ENCODE results near the gene COPS4. TPM values are rescaled to one million over a fixed set of nuclear protein-coding genes. Genes with fewer than 3 reads are reported as not detected.
A peak's percentile ranks its signal among the peaks of the same experiment; 100 is the strongest.

Gene COPS4
- total RNA-seq, 4 donors from 2014 or later = 35.3 to 69.9 (median 50.4) TPM

DNA sequence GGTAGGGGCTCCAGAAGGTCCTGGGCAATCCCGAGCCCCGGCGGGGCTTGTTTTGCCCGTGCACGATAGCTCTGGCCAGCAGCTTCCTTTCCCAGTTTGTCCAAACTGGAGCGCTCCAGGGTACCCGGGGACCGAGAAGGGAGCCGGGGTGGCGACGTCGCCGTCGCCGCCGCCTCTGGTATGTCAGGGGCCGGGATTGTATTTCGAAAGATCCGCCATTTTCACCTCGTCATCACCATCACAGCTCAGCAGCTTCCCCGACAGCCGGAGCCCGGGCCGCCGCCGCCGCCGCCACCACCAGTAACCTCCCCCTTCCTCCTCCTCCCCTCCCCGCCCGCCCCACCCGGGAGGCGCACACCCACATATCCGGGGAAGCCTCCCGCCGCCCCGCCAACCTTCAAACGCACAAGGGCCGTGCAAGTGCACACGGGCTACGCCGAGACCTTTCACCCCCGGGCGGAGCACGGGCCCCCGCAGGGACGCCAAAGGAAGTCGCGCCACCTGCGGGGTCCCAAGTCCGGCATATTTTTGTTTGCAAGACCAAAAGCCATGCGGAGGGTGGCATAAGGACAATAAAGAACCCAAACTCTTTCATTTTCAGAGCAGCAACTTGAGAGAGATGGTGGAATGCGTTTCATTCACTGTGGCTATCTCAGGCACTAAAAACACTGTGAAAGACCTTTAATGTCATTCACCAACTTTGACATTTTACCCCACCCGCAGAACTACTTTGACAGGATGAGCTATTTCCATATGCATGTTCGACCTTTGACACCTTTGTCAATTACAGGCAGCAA lies 24.3 kb upstream of the COPS4 start, which contains the start of gene LIN54:
LIN54 (minus strand) TSS at position 302 of the 797 bp plus-strand sequence. CDS start 25,979 bp downstream, outside the sequence.
- Histone ChIP-seq H3K27me3 (no peaks in the 10 kb centered on the region), H3K27ac (peak within 1 kb of the TSS; percentile 75 to 93 (median 87)), H3K4me1 (peaks cover 8 to 28% of the 10 kb centered on the region in 2 donors), H3K4me3 (replicated peaks in 1 of 3) (peak within 1 kb of the TSS; percentile 47 to 83 (median 79)), H3K36me3 (no peaks in the 10 kb centered on the region), H3K9me3 (no peaks in the 10 kb centered on the region)
- TF ChIP-seq, protein P1, sequence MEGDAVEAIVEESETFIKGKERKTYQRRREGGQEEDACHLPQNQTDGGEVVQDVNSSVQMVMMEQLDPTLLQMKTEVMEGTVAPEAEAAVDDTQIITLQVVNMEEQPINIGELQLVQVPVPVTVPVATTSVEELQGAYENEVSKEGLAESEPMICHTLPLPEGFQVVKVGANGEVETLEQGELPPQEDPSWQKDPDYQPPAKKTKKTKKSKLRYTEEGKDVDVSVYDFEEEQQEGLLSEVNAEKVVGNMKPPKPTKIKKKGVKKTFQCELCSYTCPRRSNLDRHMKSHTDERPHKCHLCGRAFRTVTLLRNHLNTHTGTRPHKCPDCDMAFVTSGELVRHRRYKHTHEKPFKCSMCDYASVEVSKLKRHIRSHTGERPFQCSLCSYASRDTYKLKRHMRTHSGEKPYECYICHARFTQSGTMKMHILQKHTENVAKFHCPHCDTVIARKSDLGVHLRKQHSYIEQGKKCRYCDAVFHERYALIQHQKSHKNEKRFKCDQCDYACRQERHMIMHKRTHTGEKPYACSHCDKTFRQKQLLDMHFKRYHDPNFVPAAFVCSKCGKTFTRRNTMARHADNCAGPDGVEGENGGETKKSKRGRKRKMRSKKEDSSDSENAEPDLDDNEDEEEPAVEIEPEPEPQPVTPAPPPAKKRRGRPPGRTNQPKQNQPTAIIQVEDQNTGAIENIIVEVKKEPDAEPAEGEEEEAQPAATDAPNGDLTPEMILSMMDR (IDR thresholded peaks at IDR 0.05) = no peak
- peak in 1 of 2 donors; percentile 36 for TF ChIP-seq POLR2A (IDR thresholded peaks at IDR 0.05)
- WGBS, 2 donors = 0 to 3% methylated on average over 8 to 28 of the region's 54 CpGs
- DNase-seq = peak; percentile 76 to 81
- intact Hi-C loops (cut with DNase I) = loop anchor here (2.0 to 10.0 kb wide), 4 partner anchors 24 to 726 kb away; partner anchors contain the start of genes COPS4, ENOPH1, HNRNPDL and SEC31A

DNA sequence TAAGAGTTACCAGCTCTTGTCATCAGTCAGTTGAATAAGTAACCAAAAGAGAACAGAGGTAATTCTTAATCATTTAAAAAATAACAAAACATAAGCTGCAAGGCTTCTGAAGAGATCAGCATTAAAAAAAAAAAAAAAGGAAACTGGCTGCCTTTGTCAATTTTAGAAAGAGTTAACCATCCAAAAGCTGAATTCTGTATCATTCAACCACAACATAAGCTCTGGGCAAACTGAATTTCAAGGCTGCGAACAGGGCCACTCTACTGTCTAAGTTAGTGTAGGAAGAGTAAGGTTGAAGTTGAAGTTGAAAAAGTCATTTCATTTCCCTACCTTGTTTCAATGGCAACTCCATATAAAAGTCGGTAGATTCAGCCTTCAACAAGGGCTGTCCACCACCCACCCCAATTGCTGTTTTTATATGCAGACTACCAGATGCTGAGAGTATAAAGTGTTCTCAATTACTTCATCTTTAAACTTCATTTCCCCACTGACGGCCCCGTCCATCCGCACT lies 23.2 kb upstream of the COPS4 start:
- no peak for DNase-seq
- WGBS, 2 donors = 3 to 6% methylated on average over 5 of the region's 5 CpGs
- TF ChIP-seq POLR2A (IDR thresholded peaks at IDR 0.05) = no peak
- TF ChIP-seq, protein P1 (IDR thresholded peaks at IDR 0.05) = no peak
- Histone ChIP-seq H3K27me3 (no peaks in the 10 kb centered on the region), H3K27ac (peak overlapping the region; percentile 10 to 89 (median 78)), H3K9me3 (no peaks in the 10 kb centered on the region), H3K36me3 (no peaks in the 10 kb centered on the region), H3K4me3 (replicated peaks in 1 of 3) (peak overlapping the region; percentile 81 to 91 (median 85)), H3K4me1 (peaks cover 8 to 28% of the 10 kb centered on the region in 2 donors)
- intact Hi-C loops (cut with DNase I) = loop anchor here (2.0 to 10.0 kb wide), 4 partner anchors 23 to 727 kb away; partner anchors contain the start of genes COPS4, ENOPH1, HNRNPDL and SEC31A

DNA sequence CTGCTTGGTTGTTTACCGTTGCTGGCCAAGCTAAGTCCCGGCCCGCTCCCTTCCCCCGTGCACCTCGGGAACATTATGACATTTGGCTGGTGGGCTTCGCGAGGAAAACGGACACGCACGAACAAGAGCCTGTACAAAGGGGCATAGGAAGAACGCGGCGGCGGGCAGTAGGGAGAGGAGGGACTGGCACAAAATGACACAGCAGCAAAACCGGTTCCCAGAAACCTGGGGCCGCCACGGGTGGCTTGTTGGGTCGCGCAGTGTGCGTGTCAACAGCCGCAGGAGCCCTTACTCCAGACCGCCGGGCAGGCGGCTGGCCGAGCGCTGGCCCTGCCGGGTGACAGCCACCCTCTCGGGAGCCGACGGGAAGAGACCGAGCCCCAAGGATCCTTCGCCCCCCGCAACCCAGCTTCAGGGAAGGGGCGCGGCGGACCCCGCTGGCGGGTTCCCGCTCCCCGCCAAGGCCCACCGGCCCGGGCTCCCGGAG lies 22.7 kb upstream of the COPS4 start:
- Histone ChIP-seq H3K4me3 (replicated peaks in 1 of 3) (peak overlapping the region; percentile 81 to 91 (median 85)), H3K27ac (peak overlapping the region; percentile 10 to 89 (median 78)), H3K4me1 (peaks cover 8 to 28% of the 10 kb centered on the region in 2 donors), H3K36me3 (no peaks in the 10 kb centered on the region), H3K27me3 (no peaks in the 10 kb centered on the region), H3K9me3 (no peaks in the 10 kb centered on the region)
- DNase-seq = peak; percentile 62 to 70
- WGBS, 2 donors = 0% methylated on average over 14 to 23 of the region's 43 CpGs
- intact Hi-C loops (cut with DNase I) = loop anchor here (5.0 to 10.0 kb wide), 3 partner anchors 120 to 727 kb away; partner anchors contain the start of genes ENOPH1, HNRNPDL and SEC31A
- TF ChIP-seq, protein P1 (IDR thresholded peaks at IDR 0.05) = no peak
- no peak for TF ChIP-seq POLR2A (IDR thresholded peaks at IDR 0.05)

DNA sequence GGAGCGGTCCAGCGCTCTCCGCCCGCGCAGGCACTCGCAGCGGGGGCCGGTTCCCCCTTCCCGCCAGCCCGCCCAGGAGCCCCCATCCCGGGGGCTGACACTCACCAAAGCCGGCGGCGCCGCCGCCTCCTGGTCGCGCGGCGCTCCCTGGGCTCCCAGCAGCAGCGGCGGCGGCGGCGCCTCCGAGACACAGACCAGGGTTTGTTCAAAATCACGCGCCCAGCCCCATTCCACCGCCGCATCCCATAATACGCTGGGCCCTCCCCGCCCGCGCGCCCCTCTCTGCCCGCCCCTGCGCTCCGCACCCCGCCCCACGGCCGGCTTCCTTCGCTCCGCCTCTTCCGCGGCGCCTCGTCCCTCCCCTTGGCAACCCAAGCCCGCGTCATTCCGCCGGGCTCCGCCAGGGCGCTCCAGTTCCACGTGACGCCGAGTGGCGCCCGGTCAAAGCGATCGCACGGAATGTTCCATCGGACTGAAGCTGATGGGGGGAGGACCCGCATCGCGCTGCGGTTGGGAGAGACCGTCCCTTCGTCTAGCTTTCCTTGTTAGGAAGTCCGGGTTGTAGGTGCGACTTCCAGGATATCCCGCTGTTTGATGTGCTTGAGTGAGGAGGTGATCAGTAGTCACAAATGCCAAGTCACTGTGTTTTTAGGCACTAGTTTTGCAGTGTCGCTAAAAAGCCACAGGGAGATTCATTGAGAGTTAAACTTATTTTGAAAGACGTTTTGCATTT lies 22.1 kb upstream of the COPS4 start:
- WGBS, 2 donors = 0 to 1% methylated on average over 12 to 23 of the region's 73 CpGs
- Histone ChIP-seq H3K9me3 (no peaks in the 10 kb centered on the region), H3K36me3 (no peaks in the 10 kb centered on the region), H3K4me1 (peaks cover 8 to 28% of the 10 kb centered on the region in 2 donors), H3K4me3 (replicated peaks in 1 of 3) (peak overlapping the region; percentile 81 to 91 (median 85)), H3K27me3 (no peaks in the 10 kb centered on the region), H3K27ac (peak overlapping the region; percentile 57 to 89 (median 78))
- intact Hi-C loops (cut with DNase I) = loop anchor here (5.0 to 10.0 kb wide), 3 partner anchors 121 to 728 kb away; partner anchors contain the start of genes ENOPH1, HNRNPDL and SEC31A
- peak in 1 of 2 donors; percentile 80 for TF ChIP-seq POLR2A (IDR thresholded peaks at IDR 0.05)
- TF ChIP-seq, protein P1 (IDR thresholded peaks at IDR 0.05) = peak in 5 of 6 experiments; percentile 23 to 69 (median 55)
- DNase-seq = peak; percentile 95 to 97

All from thyroid gland (tissue), 4 donors.